VCaP (cell line): Measurements from ENCODE around the gene PDLIM4.

ENCODE experiments used
- H3K27ac ChIP-seq: fragments of 450-650 bp; 2 replicates; pipeline ENCODE4 v1.5.1; 2017
- TF ChIP-seq, protein P1 (sequence below): fragments of 450-650 bp; conservative IDR thresholded peaks from 2 replicates; pipeline ENCODE4 v1.5.1; 2017; ENCODE audit warnings: mild to moderate bottlenecking, moderate library complexity

The PDLIM4 gene

DNA sequence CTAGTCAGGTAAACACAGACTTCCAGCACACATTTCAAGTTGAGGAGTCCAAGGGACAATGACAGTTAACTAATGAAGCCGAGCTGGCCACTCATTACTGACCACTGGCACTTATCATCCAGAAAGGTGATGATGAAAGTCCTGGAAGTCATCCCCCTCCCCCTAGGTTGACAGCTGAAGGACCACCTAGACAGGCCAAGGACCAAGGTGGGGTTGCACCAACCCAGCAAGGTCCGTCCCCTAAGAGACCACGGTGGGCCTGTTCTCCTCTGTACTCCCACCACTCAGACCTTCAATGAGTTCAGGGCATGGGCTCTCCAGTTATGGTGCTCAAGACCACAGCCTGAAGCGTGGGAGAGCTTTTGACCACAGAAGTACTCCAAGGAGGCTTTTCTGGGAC lies 43.0 kb upstream of the PDLIM4 start:
- TF ChIP-seq, protein P1, sequence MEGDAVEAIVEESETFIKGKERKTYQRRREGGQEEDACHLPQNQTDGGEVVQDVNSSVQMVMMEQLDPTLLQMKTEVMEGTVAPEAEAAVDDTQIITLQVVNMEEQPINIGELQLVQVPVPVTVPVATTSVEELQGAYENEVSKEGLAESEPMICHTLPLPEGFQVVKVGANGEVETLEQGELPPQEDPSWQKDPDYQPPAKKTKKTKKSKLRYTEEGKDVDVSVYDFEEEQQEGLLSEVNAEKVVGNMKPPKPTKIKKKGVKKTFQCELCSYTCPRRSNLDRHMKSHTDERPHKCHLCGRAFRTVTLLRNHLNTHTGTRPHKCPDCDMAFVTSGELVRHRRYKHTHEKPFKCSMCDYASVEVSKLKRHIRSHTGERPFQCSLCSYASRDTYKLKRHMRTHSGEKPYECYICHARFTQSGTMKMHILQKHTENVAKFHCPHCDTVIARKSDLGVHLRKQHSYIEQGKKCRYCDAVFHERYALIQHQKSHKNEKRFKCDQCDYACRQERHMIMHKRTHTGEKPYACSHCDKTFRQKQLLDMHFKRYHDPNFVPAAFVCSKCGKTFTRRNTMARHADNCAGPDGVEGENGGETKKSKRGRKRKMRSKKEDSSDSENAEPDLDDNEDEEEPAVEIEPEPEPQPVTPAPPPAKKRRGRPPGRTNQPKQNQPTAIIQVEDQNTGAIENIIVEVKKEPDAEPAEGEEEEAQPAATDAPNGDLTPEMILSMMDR: no peak
- no peak overlapping the region for H3K27ac ChIP-seq

DNA sequence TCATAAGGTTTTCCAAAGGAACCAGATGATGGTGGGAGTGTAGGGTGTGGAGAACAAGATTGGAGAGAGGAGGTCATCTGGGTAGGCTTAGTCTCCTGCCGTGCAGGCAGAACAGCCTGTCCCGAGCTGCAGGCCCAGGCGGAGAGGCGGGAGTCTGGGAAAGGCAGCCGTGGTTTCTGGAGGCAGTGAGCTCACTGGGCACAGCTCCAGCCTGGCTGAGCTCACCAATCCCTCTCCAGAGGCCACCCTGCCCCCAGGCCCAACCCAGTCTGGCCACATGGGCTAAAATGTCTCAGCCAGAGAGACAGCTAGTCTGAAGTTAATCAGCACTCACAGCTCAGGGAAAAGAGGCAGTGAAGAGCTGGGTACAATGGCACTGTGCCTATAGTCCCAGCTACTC lies 42.2 kb upstream of the PDLIM4 start:
- TF ChIP-seq, protein P1: no peak
- H3K27ac ChIP-seq: no peak overlapping the region

DNA sequence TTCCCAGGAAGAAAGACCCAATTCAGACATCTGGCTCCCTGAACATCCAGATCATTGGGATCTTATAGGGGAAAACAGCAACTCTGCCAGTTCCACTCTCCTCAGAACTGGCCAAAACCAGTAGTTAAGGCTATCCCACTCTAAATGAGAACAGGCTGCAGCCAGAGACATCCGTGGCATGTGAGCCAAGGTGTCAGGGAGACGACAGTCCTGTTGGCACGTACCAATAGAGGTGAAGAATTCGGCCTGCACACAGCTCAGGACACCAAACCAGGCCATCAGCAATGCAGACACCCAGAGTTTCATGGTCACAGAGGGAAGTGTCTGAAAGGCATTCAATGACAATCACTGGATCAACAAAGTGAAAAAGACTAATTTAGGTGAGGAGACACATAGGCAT lies 39.2 kb upstream of the PDLIM4 start:
- H3K27ac ChIP-seq: no peak overlapping the region
- TF ChIP-seq, protein P1: no peak

DNA sequence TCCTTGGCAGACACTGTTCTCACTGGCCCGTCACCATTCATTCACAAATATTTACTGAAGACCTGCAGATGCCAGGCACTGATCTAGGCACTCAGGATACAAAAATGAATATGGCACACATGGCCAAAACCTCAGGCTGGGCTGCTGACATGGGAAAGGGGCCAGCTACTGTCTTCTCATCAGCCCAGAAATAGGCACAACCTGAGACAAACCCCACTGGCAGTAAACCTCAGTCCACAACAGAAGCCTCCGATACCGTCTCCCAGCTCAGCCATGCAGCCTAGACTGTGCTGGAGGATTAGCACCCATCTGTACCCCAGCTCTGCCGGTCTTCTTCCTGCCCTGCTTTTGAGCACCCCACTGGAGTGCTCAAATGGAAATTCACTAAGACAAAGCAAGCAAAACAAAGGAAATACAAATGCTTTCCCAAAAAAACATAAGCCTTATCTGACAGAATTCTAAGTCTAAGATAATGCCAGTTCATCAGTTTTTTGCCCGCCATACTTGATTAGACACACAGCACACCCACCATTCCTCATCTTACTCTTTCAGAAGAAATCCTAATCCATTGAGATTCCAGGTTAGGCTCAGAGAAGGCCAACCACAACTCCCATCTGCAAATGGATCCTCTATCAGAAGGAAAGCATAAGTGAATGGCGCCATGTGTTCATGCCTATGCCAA lies 38.1 kb upstream of the PDLIM4 start:
- H3K27ac ChIP-seq: no peak overlapping the region

DNA sequence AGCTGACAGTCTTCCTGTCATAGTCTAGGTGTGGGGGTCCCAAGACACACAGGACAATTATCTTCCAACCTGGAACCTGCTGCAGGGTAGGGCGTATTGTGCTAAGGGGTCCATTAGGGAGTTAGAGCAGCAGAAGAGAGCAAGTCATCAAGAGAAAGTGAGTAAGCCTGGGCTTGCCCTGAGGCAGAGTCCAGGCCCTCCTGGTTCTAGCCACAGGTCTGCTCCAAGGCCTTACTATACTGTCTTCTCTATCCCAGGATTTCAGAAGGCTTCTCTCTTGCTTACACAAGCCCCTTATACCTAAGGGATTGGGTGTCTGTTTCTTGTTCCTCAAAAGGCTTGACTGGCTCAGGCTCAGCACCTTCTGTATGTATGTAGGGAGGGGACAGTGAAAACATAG lies 37.5 kb upstream of the PDLIM4 start:
- H3K27ac ChIP-seq: no peak overlapping the region
- TF ChIP-seq, protein P1: no peak

More for the DNA sequence above, 38.1 kb upstream of the PDLIM4 start:
- TF ChIP-seq, protein P1: no peak

DNA sequence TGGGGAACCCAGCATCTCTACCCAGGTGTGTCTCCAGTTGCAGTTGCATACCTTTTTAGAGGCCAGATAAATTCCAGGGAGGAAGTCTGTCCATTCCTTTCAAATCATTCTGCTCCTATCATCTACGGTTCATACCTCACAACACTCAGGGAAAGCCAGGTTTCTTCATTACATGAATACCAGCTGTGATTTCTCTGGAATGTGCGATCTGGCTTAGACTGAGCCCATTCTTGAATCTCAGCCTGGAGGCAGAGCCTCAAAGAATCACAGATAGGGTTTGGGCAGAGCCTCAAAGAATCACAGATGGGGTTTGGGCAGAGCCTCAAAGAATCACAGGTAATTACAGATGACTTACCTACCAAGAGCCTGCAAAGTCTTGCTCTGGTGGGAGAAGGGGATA lies 37.0 kb upstream of the PDLIM4 start:
- TF ChIP-seq, protein P1: no peak

DNA sequence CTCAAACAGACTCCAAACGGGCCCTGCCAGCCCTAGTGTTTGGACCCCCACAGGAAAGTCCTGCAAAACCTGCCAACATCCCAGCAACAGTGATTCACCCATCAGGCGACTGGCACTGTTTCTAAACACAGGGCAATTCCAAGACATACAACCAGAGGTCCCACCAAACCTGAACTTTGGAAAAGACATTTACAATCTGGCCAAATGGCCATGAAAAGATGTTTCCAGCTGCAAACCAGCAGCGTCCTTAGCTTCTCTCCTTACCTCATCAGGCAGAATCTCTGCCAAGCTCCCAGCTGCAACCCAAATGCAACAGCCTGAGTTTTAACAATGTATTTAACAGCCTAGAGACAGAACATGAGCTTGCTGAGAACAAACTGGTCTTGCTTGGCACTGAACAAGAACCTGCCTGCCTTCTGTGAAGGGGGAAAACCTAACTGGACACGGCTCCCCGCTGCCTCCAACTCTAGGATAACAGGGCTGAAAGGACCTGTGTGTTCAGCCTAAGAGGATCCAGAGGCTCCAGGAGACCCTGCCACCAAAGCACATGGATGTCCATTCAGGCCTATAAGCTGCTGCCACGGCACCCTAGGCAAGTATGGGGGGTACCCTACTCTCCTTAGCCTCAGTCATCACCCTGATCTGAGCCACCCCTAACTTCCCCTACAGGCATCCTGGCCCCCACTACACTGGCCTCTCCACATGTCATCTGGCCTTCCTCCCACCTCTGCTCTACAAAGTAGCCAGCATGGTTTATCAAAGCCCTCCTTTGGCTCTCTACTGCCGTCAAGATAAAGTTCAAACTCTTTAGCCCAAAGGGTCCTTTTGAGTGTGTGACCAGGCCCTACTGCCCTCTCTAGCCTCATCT lies 35.5 kb upstream of the PDLIM4 start:
- H3K27ac ChIP-seq: no peak overlapping the region

More for the DNA sequence above, 37.0 kb upstream of the PDLIM4 start:
- no peak overlapping the region for H3K27ac ChIP-seq

More for the DNA sequence above, 35.5 kb upstream of the PDLIM4 start:
- TF ChIP-seq, protein P1: no peak
